Adrenal gland (tissue), 12 donors: ENCODE measurements around the gene PCED1A. TPM values are rescaled to one million over a fixed set of nuclear protein-coding genes. Genes with fewer than 3 reads are reported as not detected.

Source experiments
- DNase-seq, 7 donors: peaks; one replicate each; pipeline ENCODE4 v3.0.0-alpha.2; 2019 to 2020
- H3K27ac ChIP-seq, 5 donors: fragments of 200-600 bp; sonication (generic) in 4 of 5; 1 replicate in 3 of 5; 2 replicates in 2 of 5; pipeline versions ENCODE4 v1.5.1 to v1.8.0; 2016 to 2020; ENCODE audit warnings: mild to moderate bottlenecking in 1 of 5
- H3K27me3 ChIP-seq: fragments of 200-600 bp; 2 replicates; pipeline ENCODE4 v1.8.0; 2021
- H3K36me3 ChIP-seq, 2 donors: fragments of 200-600 bp; replicated peaks in 1 of 2; 1 replicate in 1 of 2; 2 replicates in 1 of 2; pipeline versions ENCODE4 v1.5.1 to v1.8.0; 2018 to 2022
- H3K4me1 ChIP-seq, 2 donors: fragments of 200-600 bp; replicated peaks in 1 of 2; 1 replicate in 1 of 2; 2 replicates in 1 of 2; pipeline versions ENCODE4 v1.5.1 to v1.8.0; 2018 to 2021
- H3K4me3 ChIP-seq, 4 donors: fragments of 200-600 bp; sonication (generic) in 3 of 4; one replicate each; pipeline ENCODE4 v1.5.1; 2016 to 2018
- H3K9me3 ChIP-seq, 3 donors: fragments of 200-600 bp; sonication (generic) in 1 of 3; replicated peaks in 1 of 3; 1 replicate in 2 of 3; 2 replicates in 1 of 3; pipeline versions ENCODE4 v1.5.1 to v1.8.0; 2016 to 2021
- POLR2A ChIP-seq, 2 donors: fragments of 450-650 bp; IDR thresholded peaks; one replicate each; pipeline ENCODE4 v1.6.1; 2017; ENCODE audit warnings: antibody characterized with exemption in 2 of 2, mild to moderate bottlenecking in 2 of 2, moderate library complexity in 1 of 2
- WGBS, 4 donors: extraction: QIAGEN DNeasy Blood & Tissue Kit in 2 of 4; methylation state at CpG; one replicate each; pipeline versions ENCODE4 v1.1.5 to v1.1.7; 2013 to 2017; 5-methylcytosine and 5-hydroxymethylcytosine counted together
- intact Hi-C, 2 donors: fragments of 100-400 bp; cut with DNase I; formaldehyde crosslinking; loops; one replicate each; pipeline versions ENCODE4 v1.14.1 to v1.15.0; 2022 to 2023
- polyA plus RNA-seq, 3 donors: library from polyadenylated mRNA; stranded (reverse); fragments of 200-250 nt in 2 of 3; fragments of 350-450 nt in 1 of 3; fragmentation: Illumina TruSeq in 1 of 3; extraction: RNeasy Lipid Tissue Mini Kit (QIAGEN cat#74804) in 1 of 3; gene quantifications; one replicate each; pipeline ENCODE4 v1.2.3, GENCODE V29; 2013 to 2014
- total RNA-seq, 9 donors: library from RNA; depleted of rRNA in 4 of 9; stranded (reverse); fragments of >200 nt in 4 of 9; fragments of 120-200 nt in 1 of 9; fragmentation: NEBNext Ultra II Directional in 1 of 9; extraction: Animal tissue kit (Norgen Biotek cat#: 25700) in 1 of 9; gene quantifications; one replicate each; pipeline versions ENCODE4 v1.1.0 to v1.2.4, GENCODE V29; 2013 to 2023
- TF ChIP-seq, protein P1 (sequence below), 6 experiments: fragments of 450-650 bp in 4 of 6; fragments of 200-600 bp in 2 of 6; sonication (generic) in 1 of 6; IDR thresholded peaks; 1 replicate in 5 of 6; 2 replicates in 1 of 6; pipeline versions ENCODE4 v1.5.1 to v1.8.0; 2016 to 2021; ENCODE audit warnings: antibody characterized with exemption in 6 of 6, mild to moderate bottlenecking in 2 of 6, moderate library complexity in 1 of 6
- donor health status: healthy with polysubstance abuse.
- donor health status: Bipolar disorder and iron deficiency.
- donor health status: DM: yes; HTN: yes; CAD: no.
- donor health status: DM: no; HTN: no; CAD: no.
- donor health status: DM: no; HTN: no; CAD: no.
- donor health status: DM: yes; HTN: yes; CAD: no.

Gene PCED1A
- total and polyA plus RNA-seq, 12 donors = 9.6 to 244 (median 46.3) TPM

- TF ChIP-seq, protein P1, sequence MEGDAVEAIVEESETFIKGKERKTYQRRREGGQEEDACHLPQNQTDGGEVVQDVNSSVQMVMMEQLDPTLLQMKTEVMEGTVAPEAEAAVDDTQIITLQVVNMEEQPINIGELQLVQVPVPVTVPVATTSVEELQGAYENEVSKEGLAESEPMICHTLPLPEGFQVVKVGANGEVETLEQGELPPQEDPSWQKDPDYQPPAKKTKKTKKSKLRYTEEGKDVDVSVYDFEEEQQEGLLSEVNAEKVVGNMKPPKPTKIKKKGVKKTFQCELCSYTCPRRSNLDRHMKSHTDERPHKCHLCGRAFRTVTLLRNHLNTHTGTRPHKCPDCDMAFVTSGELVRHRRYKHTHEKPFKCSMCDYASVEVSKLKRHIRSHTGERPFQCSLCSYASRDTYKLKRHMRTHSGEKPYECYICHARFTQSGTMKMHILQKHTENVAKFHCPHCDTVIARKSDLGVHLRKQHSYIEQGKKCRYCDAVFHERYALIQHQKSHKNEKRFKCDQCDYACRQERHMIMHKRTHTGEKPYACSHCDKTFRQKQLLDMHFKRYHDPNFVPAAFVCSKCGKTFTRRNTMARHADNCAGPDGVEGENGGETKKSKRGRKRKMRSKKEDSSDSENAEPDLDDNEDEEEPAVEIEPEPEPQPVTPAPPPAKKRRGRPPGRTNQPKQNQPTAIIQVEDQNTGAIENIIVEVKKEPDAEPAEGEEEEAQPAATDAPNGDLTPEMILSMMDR (IDR thresholded peaks at IDR 0.05) = no peak
- no peak for TF ChIP-seq POLR2A (IDR thresholded peaks at IDR 0.05)
- Histone ChIP-seq H3K9me3 (no peaks in the 10 kb centered on the region), H3K4me3 (no peak overlapping the region), H3K4me1 (no peaks in the 10 kb centered on the region), H3K27me3 (peaks cover 6% of the 10 kb centered on the region), H3K36me3 (no peaks in the 10 kb centered on the region), H3K27ac (no peak overlapping the region)
- intact Hi-C loops = no loop called here
- 65 to 77% (median 72%) methylated on average over 6 of the region's 6 CpGs for WGBS, 4 donors
- DNase-seq = peak in 2 of 7 donors; percentile 7 to 18
Observed at GRCh38 chr20:2829376-2829775, 11.1 kb downstream of the PCED1A start.

DNA sequence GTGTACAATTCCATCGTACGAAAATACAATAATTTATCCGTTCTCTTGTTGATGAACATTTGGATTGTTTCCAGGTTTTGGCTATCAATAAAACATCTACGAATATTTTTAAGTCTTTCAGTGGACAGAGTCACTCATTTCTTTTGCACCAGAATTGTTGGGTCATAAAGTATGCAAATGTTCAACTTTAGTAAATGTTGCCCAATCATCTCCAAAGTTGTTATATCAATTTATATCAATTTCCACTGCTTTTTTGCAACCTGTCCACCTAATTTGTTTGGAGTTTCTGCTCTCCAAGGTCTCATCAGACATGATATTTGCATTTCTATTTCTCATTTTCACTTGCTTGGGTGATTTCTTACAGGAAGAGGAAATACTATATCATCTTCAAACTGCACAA, 13.8 kb downstream of the PCED1A start:
- Histone ChIP-seq H3K36me3 (no peaks in the 10 kb centered on the region), H3K4me3 (no peak overlapping the region), H3K4me1 (no peaks in the 10 kb centered on the region), H3K27me3 (peaks cover 6% of the 10 kb centered on the region), H3K9me3 (no peaks in the 10 kb centered on the region), H3K27ac (no peak overlapping the region)
- TF ChIP-seq, protein P1 (IDR thresholded peaks at IDR 0.05) = no peak
- no peak for TF ChIP-seq POLR2A (IDR thresholded peaks at IDR 0.05)
- WGBS, 4 donors = 69 to 81% (median 77%) methylated on average over 4 of the region's 4 CpGs
- no peak for DNase-seq
- intact Hi-C loops = no loop called here

GRCh38 chr20:2825761-2826160, 14.7 kb downstream of the PCED1A start:
- Histone ChIP-seq H3K27ac (no peak overlapping the region), H3K36me3 (no peaks in the 10 kb centered on the region), H3K4me1 (no peaks in the 10 kb centered on the region), H3K27me3 (peaks cover 10% of the 10 kb centered on the region), H3K9me3 (no peaks in the 10 kb centered on the region), H3K4me3 (no peak overlapping the region)
- no peak for DNase-seq
- no peak for TF ChIP-seq POLR2A (IDR thresholded peaks at IDR 0.05)
- TF ChIP-seq, protein P1 (IDR thresholded peaks at IDR 0.05) = no peak
- intact Hi-C loops = no loop called here
- 84 to 98% (median 90%) methylated on average over 2 of the region's 2 CpGs for WGBS, 4 donors

- Histone ChIP-seq H3K4me3 (no peak overlapping the region), H3K4me1 (no peaks in the 10 kb centered on the region), H3K36me3 (no peaks in the 10 kb centered on the region), H3K27ac (no peak overlapping the region), H3K9me3 (no peaks in the 10 kb centered on the region), H3K27me3 (peaks cover 14% of the 10 kb centered on the region)
- DNase-seq = peak in 2 of 7 donors; percentile 3 to 44
- intact Hi-C loops = no loop called here
- no peak for TF ChIP-seq POLR2A (IDR thresholded peaks at IDR 0.05)
- TF ChIP-seq, protein P1 (IDR thresholded peaks at IDR 0.05) = no peak
- WGBS, 4 donors = 18 to 47% (median 26%) methylated on average over 5 of the region's 5 CpGs
Observed at GRCh38 chr20:2822073-2822472, 18.4 kb downstream of the PCED1A start.
